HG03045 (cell line): ENCODE data around the gene CPA5.

ENCODE experiments used
- ATAC-seq: cut with Tn5 transposase; IDR thresholded peaks from one replicate; pipeline ENCODE4 v1.9.1; 2021; ENCODE audit warnings: mild to moderate bottlenecking, moderate library complexity; ENCODE audit not compliant: unreplicated experiment

Gene CPA5

DNA sequence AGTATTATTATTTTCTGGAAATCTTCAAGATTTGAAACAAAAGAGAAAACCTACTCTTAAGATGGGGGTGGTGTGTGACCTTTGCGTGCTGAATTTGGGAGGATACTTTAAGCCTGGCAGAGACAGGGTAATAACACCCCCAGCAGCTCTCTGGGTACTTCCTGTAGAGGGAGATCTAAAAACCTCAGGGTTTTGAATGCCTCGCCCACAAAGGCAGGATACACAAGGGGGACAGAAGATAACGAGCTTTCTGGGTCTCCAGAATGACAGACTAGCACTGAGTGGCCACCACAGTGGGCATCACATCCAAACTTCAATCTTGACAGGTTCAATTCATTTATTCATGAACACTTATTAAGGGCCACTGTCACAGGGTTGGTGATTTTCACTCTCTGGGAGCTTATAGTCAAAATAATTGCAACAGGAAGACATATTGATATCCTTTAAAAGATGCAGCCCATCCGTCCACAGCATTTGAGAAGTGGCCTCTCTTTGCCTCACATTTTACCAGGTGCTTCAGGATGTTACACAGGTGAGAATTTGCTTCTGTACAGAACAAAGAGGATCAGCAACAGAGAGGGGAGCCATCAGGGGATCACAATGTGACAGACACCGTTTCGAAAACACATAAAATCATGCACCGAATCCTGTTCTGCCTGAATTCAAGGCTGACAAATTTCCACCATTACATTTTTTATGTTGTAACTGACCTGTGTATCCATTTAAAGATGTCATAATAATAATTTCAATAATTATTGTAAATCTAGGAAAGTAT, 50.0 kb downstream of the CPA5 start:
- no peak for ATAC-seq

DNA sequence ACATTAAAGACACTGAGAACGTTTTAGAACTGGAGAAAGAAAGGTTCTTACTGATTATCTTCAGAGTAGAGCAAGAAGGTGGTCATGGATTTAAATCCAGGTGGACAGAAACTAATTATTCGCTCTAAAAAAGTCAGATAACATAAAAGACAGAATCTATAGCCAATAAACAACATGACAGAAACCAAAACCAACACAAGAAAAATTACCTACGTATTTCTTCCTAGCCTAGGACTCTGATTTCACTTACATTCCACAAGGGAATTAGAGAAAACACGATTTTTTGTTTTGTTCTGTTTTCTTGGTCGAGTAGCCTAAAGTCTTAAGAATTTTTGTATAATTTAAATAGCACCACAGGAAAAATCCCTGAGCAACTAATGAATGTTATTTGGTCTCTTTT, 50.8 kb downstream of the CPA5 start:
- no peak for ATAC-seq

DNA sequence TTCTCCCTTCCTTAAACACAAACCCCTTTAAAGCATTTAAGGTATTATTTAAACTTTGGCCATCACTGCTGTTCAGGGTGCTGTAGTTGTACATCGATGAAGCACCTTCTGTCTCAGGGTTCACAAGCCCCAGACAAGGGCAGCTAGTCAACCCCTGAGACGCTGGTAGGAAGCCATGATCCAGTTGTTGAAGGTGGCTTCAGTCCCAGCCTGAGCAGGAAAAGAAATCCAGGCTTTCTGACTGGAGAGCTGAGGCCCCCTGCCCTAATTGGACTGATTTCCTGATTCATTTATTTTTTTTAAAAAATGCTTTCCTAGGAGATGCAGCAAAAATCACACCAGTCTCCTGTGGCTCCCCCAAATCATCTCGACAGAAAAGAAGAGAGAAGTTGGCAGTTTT, 51.5 kb downstream of the CPA5 start:
- no peak for ATAC-seq

DNA sequence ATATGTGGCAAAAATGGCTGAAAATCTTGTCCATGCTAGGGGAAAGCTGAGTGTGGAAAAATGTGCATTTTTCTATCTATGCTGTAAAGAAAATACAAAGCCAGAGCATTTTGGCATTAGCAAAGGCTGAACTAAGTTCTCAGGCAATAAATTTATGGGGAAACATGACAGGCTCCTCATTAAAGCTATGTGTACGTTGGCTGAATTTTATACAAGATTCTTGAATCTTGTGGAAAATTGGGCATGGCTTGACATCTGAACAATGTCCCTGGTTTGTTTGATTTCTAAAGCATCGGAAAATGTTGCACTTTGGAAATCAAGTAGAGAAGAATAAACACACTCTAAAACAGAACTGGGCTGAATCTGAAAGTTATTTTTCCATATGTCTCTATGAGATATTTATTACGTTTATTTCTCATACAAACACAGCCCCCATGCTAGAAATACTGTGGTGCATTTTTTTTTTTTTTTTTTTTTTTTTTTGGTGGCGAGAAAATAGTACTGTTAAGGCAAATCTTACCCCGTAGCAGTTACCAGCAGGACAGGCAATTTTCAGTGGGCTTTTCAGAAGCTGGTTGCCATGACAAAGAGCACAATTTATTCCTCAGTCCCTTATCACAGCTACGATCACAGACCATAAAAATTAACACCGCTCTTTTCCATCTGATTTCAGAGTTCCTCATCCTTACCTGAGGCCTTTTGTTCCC, 52.6 kb downstream of the CPA5 start:
- no peak for ATAC-seq

DNA sequence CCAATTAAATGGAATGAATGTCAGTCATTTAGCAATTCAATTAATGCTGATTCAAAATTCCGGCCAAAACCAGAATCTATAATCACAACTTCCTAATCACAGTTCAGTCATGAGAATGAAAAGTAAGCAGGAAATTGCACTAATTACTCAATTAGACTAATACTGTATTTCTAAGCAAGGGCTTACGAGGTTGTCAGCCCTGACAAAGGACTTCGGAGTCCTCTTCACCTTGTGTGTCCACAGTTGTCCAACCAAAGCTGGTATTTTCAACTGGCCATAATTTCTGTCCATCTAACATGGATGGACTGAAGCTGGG, 53.1 kb downstream of the CPA5 start:
- ATAC-seq: no peak

DNA sequence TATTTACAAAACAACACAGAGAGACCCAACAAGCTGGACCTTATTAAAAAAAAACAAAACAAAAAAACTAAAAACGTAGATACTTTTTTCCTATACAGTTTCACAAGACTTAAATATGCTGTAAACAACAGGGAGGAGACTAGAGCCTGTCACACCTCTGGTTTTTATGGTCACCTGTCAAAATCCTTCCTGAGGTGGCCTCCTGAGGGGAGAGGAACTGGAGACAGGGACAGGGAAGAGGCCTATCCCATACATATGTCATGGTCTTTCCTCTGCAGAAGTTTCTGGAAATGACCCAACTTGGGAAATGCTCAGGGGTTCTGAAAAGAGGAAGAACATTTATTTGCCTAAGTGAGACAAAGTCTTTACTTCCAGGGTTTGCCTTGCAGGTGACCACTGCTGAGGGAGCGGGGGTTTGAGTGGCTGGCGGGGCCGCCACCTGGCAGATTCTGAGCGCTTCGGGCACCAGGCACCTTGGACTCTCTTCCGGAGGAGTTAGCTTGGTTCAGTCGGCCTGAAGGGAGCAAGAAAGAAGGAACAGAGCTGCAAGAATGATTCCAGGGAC, 54.0 kb downstream of the CPA5 start:
- ATAC-seq: no peak

DNA sequence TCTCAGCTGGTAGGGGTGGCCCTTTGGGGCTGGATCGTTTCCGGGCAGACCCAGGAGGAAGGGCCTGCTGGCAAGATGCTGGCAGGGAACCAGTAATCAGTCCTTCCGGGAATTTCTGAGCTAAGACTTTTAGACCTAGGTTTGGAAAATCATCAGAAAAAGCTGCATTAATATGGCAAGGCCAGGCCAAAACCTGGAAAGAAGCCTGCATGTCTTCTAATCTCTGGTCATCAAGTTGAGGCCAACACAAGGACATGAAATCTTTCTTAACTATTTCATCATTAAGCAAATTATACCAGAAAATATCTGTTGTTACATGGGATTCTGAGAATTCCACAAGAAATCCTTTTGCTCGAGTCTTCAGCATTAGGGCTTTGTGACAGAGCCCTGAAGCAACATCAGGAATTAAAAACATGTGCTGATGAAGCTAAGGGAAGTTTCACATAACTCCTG, 55.5 kb downstream of the CPA5 start:
- ATAC-seq: no peak

DNA sequence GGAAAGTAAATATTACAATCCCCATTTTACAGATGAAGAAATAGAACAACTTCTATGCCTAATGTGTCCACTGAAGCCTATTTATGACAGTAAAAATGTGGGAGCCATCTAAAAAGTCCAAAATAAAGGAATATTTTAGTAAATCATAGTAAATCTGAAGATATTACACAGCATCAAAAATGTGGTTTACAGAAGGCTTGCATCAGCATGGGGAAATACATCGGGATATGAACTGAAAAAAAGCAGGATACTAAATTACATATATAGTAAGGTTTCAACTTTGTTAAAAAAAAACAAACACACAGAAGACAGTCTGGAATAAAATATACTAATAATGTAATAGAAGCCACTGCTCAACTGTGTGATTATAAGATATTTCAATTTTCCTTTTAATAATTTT, 56.5 kb downstream of the CPA5 start:
- ATAC-seq: no peak

DNA sequence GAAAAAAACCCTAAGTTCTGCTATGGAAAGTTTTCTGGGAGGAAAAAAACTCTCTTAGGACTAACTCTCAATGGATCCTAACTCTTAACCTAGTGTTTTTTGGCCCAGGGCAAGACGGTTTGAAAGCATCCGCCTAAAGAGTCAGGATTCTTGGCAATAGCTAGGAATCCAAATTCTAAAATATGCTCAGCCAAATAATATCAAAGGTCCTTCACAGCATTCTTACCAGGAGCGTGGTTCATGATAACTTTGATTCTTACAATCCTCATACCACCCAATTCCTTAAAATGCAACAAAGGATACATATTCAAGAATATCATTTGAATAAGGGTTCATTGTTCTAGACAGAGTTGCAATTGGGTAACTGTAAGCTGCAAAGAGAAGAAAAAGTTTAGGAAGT, 57.0 kb downstream of the CPA5 start:
- ATAC-seq: no peak

DNA sequence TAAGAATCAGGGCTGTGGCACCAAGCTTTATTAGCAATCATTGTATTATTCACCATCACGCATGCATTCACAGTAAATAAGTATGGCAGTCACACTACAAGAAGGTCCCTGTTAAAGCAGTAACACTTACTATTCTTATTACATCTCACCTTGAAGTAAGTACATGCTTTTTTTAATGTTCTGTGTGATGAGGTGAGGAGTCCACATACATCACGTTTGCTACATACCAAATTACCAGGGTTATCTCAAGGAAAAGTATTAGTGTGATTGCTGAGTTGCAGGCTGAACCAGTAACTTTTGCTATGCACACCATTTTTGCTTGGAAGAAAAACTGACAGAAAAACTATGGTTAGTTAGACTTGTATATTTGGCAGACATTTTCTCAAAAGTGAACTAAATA, 60.4 kb downstream of the CPA5 start:
- ATAC-seq: no peak

DNA sequence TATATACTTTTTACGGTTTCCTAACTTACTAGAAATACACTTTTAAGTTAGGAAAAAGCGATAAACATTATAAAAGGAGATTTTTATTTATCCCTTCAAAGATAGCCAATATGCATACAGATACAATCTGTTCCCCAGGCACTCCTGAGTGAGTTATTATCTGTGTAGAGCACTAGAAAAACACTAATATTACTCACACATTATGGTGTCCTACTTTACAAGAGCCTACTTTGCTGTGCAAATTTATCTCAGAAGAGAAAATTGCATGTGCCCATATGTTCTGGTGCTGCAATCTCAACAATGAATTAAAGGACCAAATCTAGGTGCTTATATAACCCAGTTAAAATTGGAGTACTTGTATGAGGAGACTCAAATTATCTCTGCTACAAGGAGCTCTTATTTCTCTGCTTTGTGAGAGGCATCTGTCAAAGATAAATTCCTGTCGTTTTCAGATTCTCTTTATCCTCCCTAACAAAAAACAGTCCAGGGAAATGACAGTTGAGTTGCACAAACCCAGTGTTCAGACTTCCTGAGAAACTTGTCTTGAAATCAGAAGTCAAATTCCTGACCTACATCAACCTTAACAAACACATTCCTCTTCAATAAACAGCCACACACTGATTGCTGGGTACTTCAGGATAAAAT, 64.6 kb downstream of the CPA5 start:
- ATAC-seq: no peak

DNA sequence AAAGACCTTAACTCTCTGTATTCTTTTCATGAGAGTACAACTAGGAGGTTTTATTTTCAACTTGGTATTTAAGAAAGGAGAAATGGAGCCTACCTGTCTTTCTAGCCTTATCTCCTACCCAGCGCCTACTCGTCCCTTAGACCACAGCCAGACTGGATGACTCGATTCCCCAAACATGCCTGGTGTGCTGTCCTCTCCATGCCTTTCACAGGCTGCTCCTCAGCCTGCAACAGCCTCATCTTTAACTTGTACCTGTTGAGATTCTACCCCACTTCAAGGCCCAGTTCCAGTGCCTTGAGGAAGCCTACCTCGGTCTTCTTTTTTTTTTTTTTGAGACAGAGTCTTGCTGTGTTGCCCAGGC, 65.1 kb downstream of the CPA5 start:
- ATAC-seq: no peak

DNA sequence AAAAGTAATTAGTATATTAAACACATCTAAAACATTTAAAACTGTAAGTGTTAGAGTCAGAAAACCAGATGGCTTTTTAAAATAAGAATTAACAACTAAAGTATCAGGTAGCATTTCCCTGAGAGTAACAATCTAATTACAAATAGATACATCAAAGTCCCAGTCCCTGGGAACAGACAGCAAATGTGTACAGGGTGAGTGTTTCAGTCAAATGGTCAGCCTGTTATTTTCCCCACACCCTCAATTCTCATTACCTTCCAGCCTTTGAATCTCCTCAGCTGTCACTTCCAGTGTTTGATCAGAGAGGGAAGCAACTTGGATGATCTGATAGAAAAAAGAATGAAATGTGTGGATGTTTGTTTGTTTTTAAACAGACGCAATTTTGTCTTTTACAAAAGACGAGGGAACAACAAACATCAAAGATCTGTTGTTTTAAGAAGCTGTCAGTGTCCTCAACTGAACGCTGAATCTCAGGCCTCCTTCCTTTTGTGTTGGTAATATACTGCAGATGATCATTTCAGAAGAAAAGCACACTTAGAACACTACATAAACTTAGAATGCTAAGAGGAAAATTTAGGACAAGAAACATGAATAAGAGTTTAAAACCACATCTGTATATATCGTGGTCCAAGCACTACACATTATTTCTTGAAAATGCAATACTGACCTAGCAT, 66.4 kb downstream of the CPA5 start:
- ATAC-seq: no peak

DNA sequence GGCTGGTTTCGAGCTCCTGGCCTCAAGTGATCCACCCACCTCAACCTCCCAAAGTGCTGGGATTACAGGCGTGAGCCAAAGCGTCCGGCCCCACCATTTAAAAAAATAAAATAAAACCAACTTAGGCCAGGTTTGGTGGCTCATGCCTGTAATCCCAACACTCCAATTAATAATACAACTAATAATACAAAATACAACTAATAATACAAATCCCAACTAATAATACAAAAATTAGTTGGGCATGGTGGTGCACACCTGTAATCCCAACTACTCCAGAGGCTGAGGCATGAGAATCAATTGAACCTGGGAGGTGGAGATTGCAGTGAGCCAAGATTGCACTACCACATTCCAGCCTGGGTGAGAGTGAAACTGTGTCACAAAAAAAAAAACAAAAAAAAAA, 68.6 kb downstream of the CPA5 start:
- no peak for ATAC-seq

DNA sequence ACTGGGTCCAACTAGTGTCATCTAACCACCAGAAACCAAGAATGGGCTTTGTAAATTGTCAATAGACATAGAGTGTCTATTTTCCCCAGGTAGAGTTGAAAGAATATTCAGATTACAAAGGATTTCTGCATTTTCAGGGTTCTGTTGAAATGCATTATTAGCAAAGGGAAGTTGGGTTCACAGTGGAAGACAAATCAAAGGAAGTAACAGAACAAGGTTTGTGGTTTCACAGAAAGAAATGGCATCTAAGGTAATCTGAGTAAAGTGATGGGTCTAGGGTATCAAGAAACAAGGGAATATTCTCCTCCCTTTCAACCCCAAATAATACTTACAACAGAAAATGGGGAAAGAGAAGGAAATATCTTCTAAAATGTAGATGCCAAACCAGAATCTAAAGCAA, 70.4 kb downstream of the CPA5 start:
- no peak for ATAC-seq

DNA sequence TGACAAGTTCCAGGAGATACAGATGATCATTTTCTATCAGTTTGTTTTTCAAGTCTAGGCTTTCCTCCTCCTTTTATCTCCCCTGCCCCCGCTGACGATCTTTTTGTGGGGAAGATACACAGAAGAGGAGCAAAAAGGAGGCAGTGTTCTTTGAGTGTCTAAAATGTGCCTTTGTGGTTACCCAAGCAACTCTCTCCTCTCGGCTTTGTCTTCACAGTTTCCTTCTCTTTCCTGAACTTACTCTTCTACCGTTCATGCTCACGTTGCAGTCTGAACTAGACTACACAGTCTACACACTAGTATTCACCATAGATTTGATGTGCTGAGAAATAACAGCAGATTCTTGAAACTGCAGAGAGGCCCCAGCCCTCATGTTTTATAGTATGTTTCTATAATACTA, 72.6 kb downstream of the CPA5 start:
- no peak for ATAC-seq

DNA sequence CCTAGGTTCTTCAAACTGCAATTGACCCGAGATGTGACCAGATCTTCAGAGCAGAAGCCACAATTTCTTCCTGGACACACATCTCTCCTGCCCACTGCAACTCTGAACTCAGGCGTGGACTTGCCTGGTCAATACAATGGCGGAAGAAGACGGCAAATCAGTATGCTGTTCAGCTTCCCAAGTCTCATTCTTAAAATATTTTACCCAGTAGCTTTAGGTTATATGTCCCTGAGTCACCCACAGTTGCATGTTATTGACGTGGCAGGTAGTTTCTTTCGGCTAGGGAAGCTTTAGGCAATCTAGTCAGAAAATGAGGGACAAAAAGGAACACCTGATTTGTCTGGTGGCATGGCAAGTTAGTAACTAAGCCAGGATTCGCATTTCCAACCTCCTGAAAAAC, 73.7 kb downstream of the CPA5 start:
- ATAC-seq: no peak
